Inflammatory macrophage treated with lipopolysaccharide for 1 hour (primary cell): ENCODE results near the gene TRIM13.
"Not testable (repeated sequence)": the region's sequence is repeated elsewhere in the genome, so short reads cannot be mapped to it uniquely, and the experiment has no call there.

ENCODE experiments used
- DNase-seq, 2 donors: peaks; one replicate each; pipeline ENCODE4 v3.0.0-alpha.2; 2020 to 2022

TRIM13 gene

GRCh38 chr13:49996951-49997895, at the start of gene TRIM13:
TSS of gene TRIM13 (plus strand) at chr13:49997042. CDS start at chr13:50011941, 14,899 bp downstream.
- peak; percentile 81 to 91 for DNase-seq

GRCh38 chr13:49948777-49949270, 48.0 kb upstream of the TRIM13 start:
- not testable (repeated sequence) for DNase-seq

DNA sequence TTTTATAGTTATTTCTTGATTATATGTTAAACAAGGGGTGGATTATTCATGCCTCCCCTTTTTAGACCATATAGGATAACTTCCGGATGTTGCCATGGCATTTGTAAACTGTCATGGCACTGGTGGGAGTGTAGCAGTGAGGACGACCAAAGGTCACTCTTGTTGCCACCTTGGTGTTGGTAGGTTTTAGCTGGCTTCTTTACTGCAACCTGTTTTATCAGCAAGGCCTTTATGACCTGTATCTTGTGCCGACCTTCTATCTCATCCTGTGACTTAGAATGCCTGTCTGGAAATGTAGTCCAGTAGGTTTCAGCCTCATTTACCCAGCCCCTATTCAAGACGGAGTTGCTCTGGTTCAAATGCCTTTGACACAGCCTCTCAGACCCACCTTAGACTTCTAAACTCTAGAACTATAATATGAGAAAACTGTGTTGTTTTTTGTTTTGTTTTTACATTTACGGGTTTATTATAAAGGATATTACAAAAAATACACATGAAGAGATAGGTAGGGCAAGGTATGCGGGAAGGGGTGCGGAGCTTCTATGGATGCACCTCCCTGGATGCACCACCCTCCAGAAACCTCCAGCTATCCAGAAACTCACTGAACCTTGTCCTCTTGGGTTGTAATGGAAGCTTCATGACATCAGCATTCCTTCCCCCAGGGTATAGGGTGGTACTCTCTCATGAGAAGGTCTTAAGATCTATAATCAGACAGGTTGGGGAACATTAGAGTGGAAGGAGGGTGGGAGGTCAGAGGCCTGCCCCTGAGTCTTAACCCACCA, 44.9 kb upstream of the TRIM13 start:
- DNase-seq: no peak

DNA sequence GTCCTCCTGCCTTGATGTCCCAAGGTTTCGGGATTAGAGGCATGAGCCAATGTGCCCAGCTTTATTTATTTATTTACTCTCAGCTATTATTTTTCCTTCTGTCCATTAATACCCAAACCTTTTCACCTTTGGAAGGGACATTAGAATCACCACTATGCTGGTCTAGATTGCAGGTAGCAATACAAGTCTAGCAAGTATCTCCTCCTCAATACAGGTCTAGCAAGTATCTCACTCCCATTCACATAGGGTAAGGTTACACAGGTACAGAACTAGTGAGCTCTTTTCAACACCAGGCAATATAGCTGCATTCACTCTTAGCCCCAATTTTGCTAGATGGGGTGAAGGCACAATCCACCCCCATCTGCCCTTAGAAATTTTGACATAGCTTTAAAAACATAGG, 43.3 kb upstream of the TRIM13 start:
- DNase-seq: no peak

GRCh38 chr13:49954674-49955455, 42.0 kb upstream of the TRIM13 start:
- DNase-seq: no peak

- no peak for DNase-seq
Observed at GRCh38 chr13:49956131-49956530, 40.7 kb upstream of the TRIM13 start.

DNA sequence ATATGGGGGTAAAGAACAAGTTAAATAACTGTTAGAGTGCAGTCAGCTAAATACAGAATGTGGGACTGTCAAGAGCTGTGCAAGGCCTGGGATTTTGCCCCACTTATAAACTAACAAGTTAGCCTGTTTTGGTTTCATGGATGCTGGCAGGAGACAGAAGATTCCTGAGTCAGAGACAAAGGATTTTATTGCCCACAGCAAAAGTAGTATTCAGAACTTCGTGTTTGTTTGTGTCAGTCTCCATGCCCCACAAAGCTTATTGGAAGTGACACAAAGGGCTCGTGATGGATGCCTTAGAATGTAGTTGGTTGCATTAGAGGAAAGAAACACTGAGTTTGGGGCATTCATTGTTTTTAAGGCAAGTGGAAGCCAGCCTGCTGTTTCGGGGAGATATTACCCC, 38.5 kb upstream of the TRIM13 start:
- DNase-seq: no peak

- DNase-seq: no peak
Observed at GRCh38 chr13:49967456-49967855, 29.4 kb upstream of the TRIM13 start.

- DNase-seq: no peak
Observed at GRCh38 chr13:49972709-49973108, 24.1 kb upstream of the TRIM13 start.

DNA sequence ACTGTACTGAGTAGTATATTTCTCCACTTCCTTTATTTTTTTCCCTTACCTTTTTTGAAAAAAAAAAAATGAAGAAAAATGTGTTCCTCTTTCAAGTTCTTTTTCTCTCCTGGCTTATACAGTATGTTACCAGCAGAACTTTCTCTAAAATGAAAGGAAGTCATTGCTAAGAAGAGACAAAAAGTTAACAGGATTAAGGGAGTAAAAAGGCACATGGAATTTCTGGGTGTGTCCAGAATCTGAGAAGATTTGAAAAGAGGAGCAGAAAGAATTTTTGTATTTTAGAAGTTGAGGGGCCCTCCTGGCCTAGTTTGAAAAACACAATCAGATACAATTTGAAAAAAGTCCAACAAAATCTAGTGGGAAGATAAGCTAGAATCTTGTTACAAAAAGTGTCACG, 21.0 kb upstream of the TRIM13 start:
- DNase-seq: no peak

- DNase-seq: peak; percentile 35 to 79
Observed at GRCh38 chr13:49976314-49977258, 20.3 kb upstream of the TRIM13 start.

GRCh38 chr13:49977992-49978391, 18.9 kb upstream of the TRIM13 start:
- no peak for DNase-seq

GRCh38 chr13:49980266-49980665, 16.6 kb upstream of the TRIM13 start:
- DNase-seq: no peak

- no peak for DNase-seq
Observed at GRCh38 chr13:49985129-49985528, 11.7 kb upstream of the TRIM13 start.

GRCh38 chr13:49986471-49986870, 10.4 kb upstream of the TRIM13 start:
- DNase-seq: no peak

- not testable (repeated sequence) for DNase-seq
Observed at GRCh38 chr13:49990612-49991011, 6.2 kb upstream of the TRIM13 start.

- no peak for DNase-seq
Observed at GRCh38 chr13:49993111-49993510, 3.7 kb upstream of the TRIM13 start.

DNA sequence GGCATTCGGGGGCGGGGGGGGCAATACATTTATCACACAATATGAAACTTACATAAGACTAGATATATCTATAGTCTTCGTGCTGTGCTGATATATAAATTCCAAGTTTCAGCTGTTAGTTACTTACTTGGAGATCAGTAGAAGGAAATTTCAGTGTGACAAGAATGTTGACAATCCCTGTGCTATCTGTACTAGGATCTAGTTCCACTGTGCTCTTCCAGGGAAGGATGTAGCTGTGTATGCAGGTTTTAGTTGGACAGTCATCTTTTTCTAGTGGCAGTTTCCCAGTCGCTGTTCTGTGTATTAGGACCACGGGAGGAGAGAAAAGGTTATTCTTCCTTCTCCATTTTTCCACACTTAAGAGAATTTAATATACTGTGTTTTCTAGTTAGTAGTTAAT, 3.2 kb upstream of the TRIM13 start:
- DNase-seq: no peak

DNA sequence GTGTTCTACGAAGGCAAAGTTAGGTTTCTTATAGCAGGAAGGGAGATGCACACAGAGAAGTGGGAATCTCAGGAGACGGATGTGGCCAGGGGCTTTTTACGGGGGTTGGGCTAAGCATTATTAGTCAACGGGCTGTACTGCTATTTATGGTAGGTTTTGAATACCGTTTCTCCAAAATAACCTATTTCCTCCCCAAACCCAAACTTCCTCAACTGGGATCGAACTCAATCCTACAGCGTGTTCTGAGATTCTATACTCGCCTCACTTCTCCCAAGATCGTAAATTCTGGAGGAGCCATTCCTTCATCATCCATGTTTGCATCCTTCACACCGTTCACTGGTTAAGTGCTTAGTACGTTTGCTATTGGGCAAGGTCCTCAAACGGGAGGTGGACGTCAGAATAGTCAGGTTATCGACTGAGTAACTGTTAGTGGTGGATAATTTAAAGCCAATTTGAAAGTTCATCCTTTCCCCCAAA, 1.2 kb upstream of the TRIM13 start:
- peak; percentile 70 to 84 for DNase-seq

DNA sequence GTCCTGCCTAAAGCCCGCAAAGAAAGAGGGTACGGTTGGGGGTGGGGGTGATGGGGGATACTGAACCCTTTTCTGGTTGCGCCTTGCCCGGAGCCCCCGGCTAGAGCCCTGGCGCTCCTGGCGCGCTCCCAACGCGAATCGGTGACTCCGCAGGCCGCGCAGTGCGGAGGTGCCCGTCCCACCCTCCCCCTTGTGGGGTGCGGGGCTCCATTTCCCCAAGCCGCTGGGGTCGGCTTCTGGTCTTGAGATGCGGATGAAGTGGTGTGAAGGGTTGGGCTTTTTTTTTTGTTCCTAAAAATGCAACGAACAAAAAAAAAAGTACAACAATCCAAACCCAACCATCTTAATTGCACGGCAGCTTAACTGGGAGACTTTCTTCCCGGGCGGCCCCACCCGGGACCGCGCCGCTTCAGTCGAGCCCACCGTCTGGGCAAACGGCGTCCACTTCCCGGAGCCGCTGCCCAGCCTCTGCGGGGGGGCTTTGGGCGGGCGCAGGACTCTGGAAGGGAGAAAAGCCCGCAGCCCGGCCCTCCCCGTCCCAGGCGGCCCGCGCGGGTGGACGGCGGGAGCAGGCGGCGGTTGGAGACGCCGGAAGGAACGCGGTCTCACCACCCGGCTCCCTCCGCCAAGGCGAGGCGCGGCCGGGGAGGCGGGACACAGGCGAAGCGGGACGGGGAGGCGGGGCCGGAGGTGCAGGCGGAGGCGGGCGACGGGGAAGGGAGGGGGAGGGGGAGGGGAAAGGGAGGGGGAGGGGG, 504 bp upstream of the TRIM13 start:
- DNase-seq: peak; percentile 83 to 88

GRCh38 chr13:49997955-49998354, 1.1 kb downstream of the TRIM13 start:
- DNase-seq: peak; percentile 31 to 34
